H9 (cell line): ENCODE data around the gene TMEM245. TPM values are rescaled to one million over a fixed set of nuclear protein-coding genes. Genes with fewer than 3 reads are reported as not detected.

Experiments used
- DNase-seq: peaks from one replicate; pipeline ENCODE4 v3.0.0-alpha.2; 2017
- H2AFZ ChIP-seq: one replicate; pipeline ENCODE4 v1.6.1; 2013; ENCODE audit warnings: mild to moderate bottlenecking, low read length, control low read depth, moderate library complexity
- H2AK5ac ChIP-seq: 2 replicates; pipeline ENCODE4 v1.6.1; 2013; ENCODE audit warnings: low read length, control low read depth, mixed read lengths; ENCODE audit not compliant: insufficient read length
- H2BK120ac ChIP-seq: one replicate; pipeline ENCODE4 v1.6.1; 2013; ENCODE audit warnings: low read depth, mild to moderate bottlenecking, low read length, control low read depth, inconsistent platforms; ENCODE audit not compliant: poor library complexity, severe bottlenecking
- H2BK12ac ChIP-seq: 2 replicates; pipeline ENCODE4 v1.6.1; 2013; ENCODE audit warnings: low read length, control low read depth, mixed read lengths, low read depth; ENCODE audit not compliant: insufficient read length
- H2BK15ac ChIP-seq: 2 replicates; pipeline ENCODE4 v1.6.1; 2013; ENCODE audit warnings: low read depth, low read length, control low read depth
- H2BK20ac ChIP-seq: one replicate; pipeline ENCODE4 v1.6.1; 2013; ENCODE audit warnings: low read depth, mild to moderate bottlenecking, low read length, control low read depth, inconsistent platforms; ENCODE audit not compliant: poor library complexity, severe bottlenecking
- H2BK5ac ChIP-seq: 2 replicates; pipeline ENCODE4 v1.6.1; 2013; ENCODE audit warnings: low read length, control low read depth, mixed read lengths; ENCODE audit not compliant: insufficient read length
- H3K14ac ChIP-seq: 2 replicates; pipeline ENCODE4 v1.6.1; 2013; ENCODE audit warnings: low read length, control low read depth; ENCODE audit not compliant: insufficient read depth
- H3K18ac ChIP-seq: 2 replicates; pipeline ENCODE4 v1.6.1; 2013; ENCODE audit warnings: low read depth, mild to moderate bottlenecking, mixed read lengths, low read length, control low read depth; ENCODE audit not compliant: insufficient read length
- H3K23ac ChIP-seq: 2 replicates; pipeline ENCODE4 v1.6.1; 2013; ENCODE audit warnings: low read length, control low read depth, mixed read lengths, low read depth; ENCODE audit not compliant: insufficient read length
- H3K23me2 ChIP-seq: 2 replicates; pipeline ENCODE4 v1.6.1; 2013; ENCODE audit warnings: low read depth, mild to moderate bottlenecking, mixed read lengths, low read length, control low read depth; ENCODE audit not compliant: insufficient read length, poor library complexity, severe bottlenecking
- H3K27ac ChIP-seq: 2 replicates; pipeline ENCODE4 v1.5.1; 2013; ENCODE audit warnings: low read length, control low read depth, mixed read lengths, low read depth; ENCODE audit not compliant: insufficient read length
- H3K27me3 ChIP-seq: 2 replicates; pipeline ENCODE4 v1.6.1; 2013; ENCODE audit warnings: low read length, control low read depth, inconsistent platforms; ENCODE audit not compliant: insufficient read depth
- H3K4ac ChIP-seq: 2 replicates; pipeline ENCODE4 v1.6.1; 2013; ENCODE audit warnings: low read depth, mild to moderate bottlenecking, control low read depth, inconsistent platforms, low read length, moderate library complexity
- H3K4me1 ChIP-seq: 2 replicates; pipeline ENCODE4 v1.6.1; 2013; ENCODE audit warnings: low read length, control low read depth, inconsistent platforms; ENCODE audit not compliant: insufficient read depth
- H3K4me2 ChIP-seq: 2 replicates; pipeline ENCODE4 v1.6.1; 2013; ENCODE audit warnings: low read length, control low read depth, mixed read lengths; ENCODE audit not compliant: insufficient read length, insufficient read depth
- H3K56ac ChIP-seq: 2 replicates; pipeline ENCODE4 v1.6.1; 2013; ENCODE audit warnings: low read depth, mild to moderate bottlenecking, mixed read lengths, low read length, control low read depth; ENCODE audit not compliant: insufficient read length
- H3K79me1 ChIP-seq: 2 replicates; pipeline ENCODE4 v1.6.1; 2013; ENCODE audit warnings: low read depth, mild to moderate bottlenecking, moderate library complexity, low read length, control low read depth, inconsistent platforms; ENCODE audit not compliant: insufficient read depth, poor library complexity, severe bottlenecking
- H3K79me2 ChIP-seq: 2 replicates; pipeline ENCODE4 v1.6.1; 2013; ENCODE audit warnings: low read length, control low read depth, inconsistent platforms; ENCODE audit not compliant: insufficient read depth
- H3K9ac ChIP-seq: 2 replicates; pipeline ENCODE4 v1.6.1; 2013; ENCODE audit warnings: low read length, control low read depth, mixed read lengths; ENCODE audit not compliant: insufficient read length; ENCODE audit errors: extremely low read depth
- H3K9me3 ChIP-seq: one replicate; pipeline ENCODE4 v1.6.1; 2013; ENCODE audit warnings: low read depth, low read length, inconsistent platforms; ENCODE audit not compliant: control insufficient read depth
- H3T11ph ChIP-seq: one replicate; pipeline ENCODE4 v1.6.1; 2013; ENCODE audit warnings: mild to moderate bottlenecking, low read length, control low read depth, inconsistent platforms
- H4K20me1 ChIP-seq: one replicate; pipeline ENCODE4 v1.6.1; 2013; ENCODE audit not compliant: control insufficient read depth, insufficient read length, insufficient read depth
- H4K5ac ChIP-seq: 2 replicates; pipeline ENCODE4 v1.6.1; 2013; ENCODE audit warnings: low read depth, mild to moderate bottlenecking, mixed read lengths, low read length, control low read depth; ENCODE audit not compliant: insufficient read length
- H4K8ac ChIP-seq: replicated peaks from 2 replicates; pipeline ENCODE4 v1.6.1; 2013; ENCODE audit warnings: low read length, control low read depth, mixed read lengths, low read depth; ENCODE audit not compliant: insufficient read length
- H4K91ac ChIP-seq: 2 replicates; pipeline ENCODE4 v1.6.1; 2013; ENCODE audit warnings: low read depth, mild to moderate bottlenecking, moderate library complexity, mixed read lengths, low read length, control low read depth; ENCODE audit not compliant: insufficient read length
- H3K27ac Mint-ChIP-seq, 3 experiments: 2 replicates in 2 of 3; 3 replicates in 1 of 3; pipeline ENCODE4 v1.8.0; 2020 to 2021; ENCODE audit warnings: mixed read lengths in 3 of 3, mild to moderate bottlenecking in 1 of 3, moderate library complexity in 1 of 3
- H3K27me3 Mint-ChIP-seq: 2 replicates; pipeline ENCODE4 v1.8.0; 2021; ENCODE audit warnings: low read depth, mild to moderate bottlenecking, moderate library complexity, mixed read lengths
- H3K36me3 Mint-ChIP-seq, 3 experiments: 2 replicates in 2 of 3; 3 replicates in 1 of 3; pipeline ENCODE4 v1.8.0; 2020 to 2021; ENCODE audit warnings: low read depth in 3 of 3, mixed read lengths in 3 of 3; ENCODE audit not compliant: insufficient read depth in 1 of 3
- H3K4me1 Mint-ChIP-seq, 2 experiments: 2 replicates each; pipeline ENCODE4 v1.8.0; 2020; ENCODE audit warnings: mixed read lengths in 2 of 2
- H3K4me3 Mint-ChIP-seq, 2 experiments: 2 replicates in 1 of 2; 3 replicates in 1 of 2; pipeline ENCODE4 v1.8.0; 2020 to 2021; ENCODE audit warnings: mild to moderate bottlenecking in 2 of 2, mixed read lengths in 2 of 2, moderate library complexity in 1 of 2
- H3K9me3 Mint-ChIP-seq, 2 experiments: 2 replicates in 1 of 2; 3 replicates in 1 of 2; pipeline ENCODE4 v1.8.0; 2020; ENCODE audit warnings: mild to moderate bottlenecking in 2 of 2, mixed read lengths in 2 of 2, moderate library complexity in 1 of 2
- WGBS: extraction: QIAGEN DNeasy Blood & Tissue Kit; methylation state at CpG from one replicate; pipeline ENCODE4 v1.1.7; 2013; ENCODE audit warnings: missing lambda C conversion rate, low lambda C conversion rate, mixed read lengths; ENCODE audit not compliant: insufficient read length; ENCODE audit errors: extremely low coverage; 5-methylcytosine and 5-hydroxymethylcytosine counted together
- total RNA-seq: library from RNA; stranded (reverse); gene quantifications from 2 replicates; pipeline ENCODE4 v1.2.1, GENCODE V29; 2021
- TF ChIP-seq, protein P1 (sequence below): fragments of 200-600 bp; sonication (generic); conservative IDR thresholded peaks from 3 replicates; pipeline ENCODE4 v1.8.0; 2021; ENCODE audit warnings: antibody characterized with exemption, mild to moderate bottlenecking

TMEM245 gene
- total RNA-seq, 1 experiment from 2014 or later, result 37.9 TPM

DNA sequence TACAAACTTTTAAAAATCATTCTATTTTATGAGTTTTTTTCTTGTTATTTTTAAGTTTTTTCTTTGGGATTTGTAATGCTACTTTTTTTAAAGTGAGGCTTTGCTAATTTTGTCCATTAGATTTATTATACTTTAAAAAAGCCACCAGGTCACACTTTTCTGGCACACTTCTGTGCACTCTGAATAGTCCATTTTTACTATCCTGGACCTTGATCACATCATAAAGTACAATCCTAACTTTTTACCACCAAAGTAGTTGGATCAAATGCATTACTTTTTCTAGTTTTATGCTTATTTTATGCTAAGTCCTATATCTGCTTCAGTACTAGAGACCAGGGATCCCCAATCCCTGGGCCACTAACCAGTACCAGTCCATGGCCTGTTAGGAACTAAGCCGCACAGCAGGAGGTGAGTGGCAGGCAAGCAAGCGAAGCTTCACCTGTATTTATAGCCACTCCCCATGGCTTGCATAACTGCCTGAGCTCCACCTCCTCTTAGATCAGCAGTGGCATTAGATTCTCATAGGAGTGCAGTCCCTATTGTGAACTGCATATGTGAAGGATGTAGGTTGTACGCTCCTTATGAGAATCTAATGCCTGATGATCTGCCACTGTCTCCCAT lies 31.3 kb upstream of the TMEM245 start:
- H3K4me2 ChIP-seq, result no peak overlapping the region

More for the DNA sequence above, 31.3 kb upstream of the TMEM245 start:
- no peak overlapping the region for H3K4me3 Mint-ChIP-seq
- H3K4me1 Mint-ChIP-seq, result no peaks in the 10 kb centered on the region
- H3K27ac ChIP-seq, result no peak overlapping the region
- no peak overlapping the region for H2AK5ac ChIP-seq
- peaks cover 31 to 33% of the 10 kb centered on the region in 2 experiments for H3K9me3 Mint-ChIP-seq
- H3K4ac ChIP-seq, result no peak overlapping the region
- no peak overlapping the region for H2BK15ac ChIP-seq
- H3K14ac ChIP-seq, result no peak overlapping the region
- no peak overlapping the region for H3K56ac ChIP-seq
- H4K5ac ChIP-seq, result no peak overlapping the region
- H3K27me3 Mint-ChIP-seq, result no peaks in the 10 kb centered on the region; the same call in none of the 2 replicates
- no peak overlapping the region for H3K9ac ChIP-seq
- no peak overlapping the region for H4K91ac ChIP-seq
- H3K27ac Mint-ChIP-seq, result no peak overlapping the region
- no peak overlapping the region for H3T11ph ChIP-seq
- DNase-seq, result no peak
- no peak overlapping the region for H2BK20ac ChIP-seq
- no peak overlapping the region for H2BK5ac ChIP-seq
- no peaks in the 10 kb centered on the region for H3K79me2 ChIP-seq
- H3K23me2 ChIP-seq, result no peaks in the 10 kb centered on the region
- no CpG with 5 or more reads among the region's 3 CpGs for WGBS
- TF ChIP-seq, protein P1, sequence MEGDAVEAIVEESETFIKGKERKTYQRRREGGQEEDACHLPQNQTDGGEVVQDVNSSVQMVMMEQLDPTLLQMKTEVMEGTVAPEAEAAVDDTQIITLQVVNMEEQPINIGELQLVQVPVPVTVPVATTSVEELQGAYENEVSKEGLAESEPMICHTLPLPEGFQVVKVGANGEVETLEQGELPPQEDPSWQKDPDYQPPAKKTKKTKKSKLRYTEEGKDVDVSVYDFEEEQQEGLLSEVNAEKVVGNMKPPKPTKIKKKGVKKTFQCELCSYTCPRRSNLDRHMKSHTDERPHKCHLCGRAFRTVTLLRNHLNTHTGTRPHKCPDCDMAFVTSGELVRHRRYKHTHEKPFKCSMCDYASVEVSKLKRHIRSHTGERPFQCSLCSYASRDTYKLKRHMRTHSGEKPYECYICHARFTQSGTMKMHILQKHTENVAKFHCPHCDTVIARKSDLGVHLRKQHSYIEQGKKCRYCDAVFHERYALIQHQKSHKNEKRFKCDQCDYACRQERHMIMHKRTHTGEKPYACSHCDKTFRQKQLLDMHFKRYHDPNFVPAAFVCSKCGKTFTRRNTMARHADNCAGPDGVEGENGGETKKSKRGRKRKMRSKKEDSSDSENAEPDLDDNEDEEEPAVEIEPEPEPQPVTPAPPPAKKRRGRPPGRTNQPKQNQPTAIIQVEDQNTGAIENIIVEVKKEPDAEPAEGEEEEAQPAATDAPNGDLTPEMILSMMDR, result no peak
- H3K36me3 Mint-ChIP-seq, result peaks cover 6 to 21% (median 11%) of the 10 kb centered on the region in 3 experiments
- no peak overlapping the region for H3K23ac ChIP-seq
- no peaks in the 10 kb centered on the region for H3K27me3 ChIP-seq
- no peak overlapping the region for H4K8ac ChIP-seq
- no peaks in the 10 kb centered on the region for H4K20me1 ChIP-seq
- no peaks in the 10 kb centered on the region for H3K4me1 ChIP-seq
- no peak overlapping the region for H2BK120ac ChIP-seq
- H2BK12ac ChIP-seq, result no peak overlapping the region
- H3K18ac ChIP-seq, result no peak overlapping the region
- no peaks in the 10 kb centered on the region for H3K79me1 ChIP-seq
- H3K9me3 ChIP-seq, result peaks cover 14% of the 10 kb centered on the region
- H2AFZ ChIP-seq, result no peak overlapping the region
